GM12801 (cell line): ENCODE results near the gene DAND5.

Experiments used
- CTCF ChIP-seq: IDR thresholded peaks from one replicate; pipeline ENCODE4 v1.5.1; 2011; ENCODE audit warnings: control low read depth; ENCODE audit not compliant: insufficient read length; ENCODE audit errors: extremely low read depth

Gene DAND5

DNA sequence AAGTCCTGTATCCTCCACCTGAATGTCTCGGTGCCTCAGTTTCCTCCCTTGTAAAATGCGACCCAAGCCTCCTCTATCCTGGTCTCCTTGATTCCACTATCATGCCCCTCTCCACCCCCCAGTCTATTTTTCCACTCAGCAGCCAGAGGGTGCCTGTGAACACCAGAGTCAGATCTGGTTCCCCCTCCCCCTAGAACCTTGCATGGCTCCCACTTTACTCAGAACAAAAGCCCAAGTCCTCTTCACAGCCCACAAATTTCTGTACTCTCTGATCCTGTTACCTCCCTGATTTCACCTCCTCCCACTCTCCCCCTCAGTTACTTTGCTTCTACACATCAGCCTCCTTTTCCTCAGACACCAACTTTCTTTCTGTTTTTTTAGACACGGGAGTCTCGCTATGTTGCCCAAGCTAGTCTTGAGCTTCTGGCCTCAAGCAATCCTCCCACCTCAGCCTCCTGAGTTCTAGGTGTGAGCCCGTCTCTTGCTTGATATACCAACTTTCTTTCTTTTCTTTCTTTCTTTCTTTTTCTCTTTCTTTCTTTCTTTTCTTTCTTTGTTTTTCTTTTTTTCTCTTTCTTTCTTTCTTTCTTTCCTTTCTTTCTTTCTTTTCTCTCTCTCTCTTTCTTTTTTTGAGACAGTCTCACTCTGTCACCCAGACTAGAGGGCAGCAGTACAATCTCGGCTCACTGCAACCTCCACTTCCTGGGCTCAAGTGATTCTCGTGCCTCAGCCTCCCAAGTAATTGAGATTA lies 869 bp downstream of the DAND5 start:
- no peak for TF ChIP-seq CTCF

DNA sequence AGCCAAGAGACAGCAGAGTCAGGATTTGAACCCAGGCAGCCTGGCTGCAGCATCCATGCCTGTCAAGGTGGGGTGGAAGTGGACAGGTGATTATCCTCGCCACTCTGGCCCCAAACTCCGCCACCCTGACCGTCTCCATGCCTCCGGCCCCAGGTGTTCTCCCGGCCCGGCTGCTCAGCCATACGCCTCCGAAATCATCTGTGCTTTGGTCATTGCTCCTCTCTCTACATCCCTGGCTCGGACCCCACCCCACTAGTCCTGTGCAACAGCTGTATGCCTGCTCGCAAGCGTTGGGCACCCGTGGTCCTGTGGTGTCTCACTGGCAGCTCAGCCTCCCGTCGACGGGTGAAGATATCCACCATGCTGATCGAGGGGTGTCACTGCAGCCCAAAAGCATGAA lies 3.9 kb downstream of the DAND5 start:
- no peak for TF ChIP-seq CTCF

DNA sequence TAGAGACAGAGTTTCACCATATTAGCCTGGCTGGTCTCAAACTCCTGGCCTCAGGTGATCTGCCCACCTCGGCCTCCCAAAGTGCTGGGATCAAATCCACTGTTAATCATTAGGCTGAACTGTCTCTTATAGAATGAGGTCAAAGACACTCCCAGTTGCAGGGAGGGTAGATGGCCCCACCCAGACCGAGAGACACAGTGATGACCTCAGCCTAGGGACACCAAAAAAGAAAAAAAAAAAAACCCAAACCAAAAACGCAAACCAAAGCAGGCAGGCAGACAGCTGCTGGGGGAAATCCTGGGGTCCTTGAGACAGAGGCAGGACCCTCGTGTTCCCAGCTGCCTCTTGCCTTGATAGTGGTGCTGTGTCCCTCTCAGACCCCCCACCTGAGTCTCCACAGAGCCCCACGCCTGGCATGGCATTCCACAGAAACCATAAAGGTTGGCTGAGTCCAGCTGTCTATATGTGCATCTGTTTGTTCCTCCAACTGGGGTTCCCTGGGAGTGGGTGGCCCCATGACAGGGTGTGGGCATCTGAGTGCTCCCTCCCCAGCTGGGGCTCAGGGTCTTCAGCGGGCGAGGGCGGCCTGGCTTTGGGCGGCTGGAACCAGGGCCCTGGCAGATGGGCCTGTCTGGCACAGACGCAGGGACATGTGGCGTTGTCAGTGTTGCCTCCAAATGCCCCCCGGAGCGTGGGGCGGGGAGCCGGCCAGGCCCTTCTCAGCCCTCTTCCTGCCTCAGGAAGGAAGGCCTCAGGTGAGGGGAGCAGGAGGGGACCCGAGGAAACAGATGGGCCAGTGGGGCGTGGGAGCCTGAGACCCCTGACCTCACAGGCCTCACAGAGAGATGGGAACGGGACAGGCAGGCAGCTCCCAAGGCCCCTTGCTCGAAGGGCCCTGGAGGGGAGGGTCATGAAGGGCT lies 5.2 kb downstream of the DAND5 start:
- TF ChIP-seq CTCF, result no peak

DNA sequence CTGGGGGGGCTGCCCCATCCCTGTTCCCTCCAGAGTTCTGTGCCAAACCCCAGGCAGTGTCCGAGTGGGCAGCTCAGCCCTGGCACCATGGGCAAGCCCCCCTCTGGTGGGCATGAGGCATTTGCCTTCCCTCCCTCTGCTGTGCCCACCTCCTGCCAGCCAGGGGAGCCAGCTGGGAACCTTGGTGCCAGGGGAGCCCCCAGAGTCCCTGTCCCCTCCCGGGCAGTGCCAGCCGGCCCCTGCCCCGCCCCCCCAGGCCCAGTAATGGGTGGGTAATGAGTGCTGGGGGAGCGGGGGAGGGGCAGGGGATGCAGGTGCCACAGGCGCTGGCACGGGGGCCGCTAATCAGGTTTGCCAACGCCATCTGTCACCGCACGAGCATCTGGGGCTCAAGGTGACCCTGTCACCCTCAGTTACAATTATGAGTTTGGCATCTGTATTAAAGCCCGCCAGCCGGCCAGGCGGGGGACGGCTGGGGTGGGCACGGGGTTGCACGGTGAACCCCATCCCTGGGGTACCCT lies 5.9 kb downstream of the DAND5 start:
- no peak for TF ChIP-seq CTCF

- no peak for TF ChIP-seq CTCF
Observed at GRCh38 chr19:12979974-12980373, 10.6 kb downstream of the DAND5 start.

GRCh38 chr19:12982648-12983047 lies 13.3 kb downstream of the DAND5 start:
- no peak for TF ChIP-seq CTCF

- no peak for TF ChIP-seq CTCF
Observed at GRCh38 chr19:12983091-12983490, 13.7 kb downstream of the DAND5 start.
